ENCODE data around the gene TTC34. TPM values are rescaled to one million over a fixed set of nuclear protein-coding genes. Genes with fewer than 3 reads are reported as not detected.
"Not testable (repeated sequence)": the region's sequence is repeated elsewhere in the genome, so short reads cannot be mapped to it uniquely, and the experiment has no call there.

TTC34 gene
- total RNA-seq, 1 donor: 0.10 TPM

GRCh38 chr1:2657909-2658308, 143.6 kb downstream of the TTC34 start:
- H3K27me3 ChIP-seq (ENCODE audit: insufficient read depth, low read length); H3K9me3 ChIP-seq (ENCODE audit: low read depth, low read length); H3K4me1 ChIP-seq (ENCODE audit: insufficient read depth, low read length); H3K4me3 ChIP-seq (ENCODE audit: low read length): not testable (repeated sequence)

GRCh38 chr1:2657124-2657523, 144.4 kb downstream of the TTC34 start:
- not testable (repeated sequence) for H3K9me3 ChIP-seq (ENCODE audit: low read depth, low read length); H3K4me3 ChIP-seq (ENCODE audit: low read length); H3K4me1 ChIP-seq (ENCODE audit: insufficient read depth, low read length); H3K27me3 ChIP-seq (ENCODE audit: insufficient read depth, low read length)

- not testable (repeated sequence) for H3K27me3 ChIP-seq (ENCODE audit: insufficient read depth, low read length); H3K4me1 ChIP-seq (ENCODE audit: insufficient read depth, low read length); H3K9me3 ChIP-seq (ENCODE audit: low read depth, low read length); H3K4me3 ChIP-seq (ENCODE audit: low read length)
Observed at GRCh38 chr1:2655598-2656434, 145.7 kb downstream of the TTC34 start.

GRCh38 chr1:2654443-2654948, 147.0 kb downstream of the TTC34 start:
- H3K9me3 ChIP-seq (ENCODE audit: low read depth, low read length); H3K27me3 ChIP-seq (ENCODE audit: insufficient read depth, low read length); H3K4me1 ChIP-seq (ENCODE audit: insufficient read depth, low read length); H3K4me3 ChIP-seq (ENCODE audit: low read length): not testable (repeated sequence)

- H3K4me3 ChIP-seq (ENCODE audit: low read length); H3K27me3 ChIP-seq (ENCODE audit: insufficient read depth, low read length); H3K9me3 ChIP-seq (ENCODE audit: low read depth, low read length); H3K4me1 ChIP-seq (ENCODE audit: insufficient read depth, low read length): not testable (repeated sequence)
Observed at GRCh38 chr1:2653741-2654442, 147.6 kb downstream of the TTC34 start.

DNA sequence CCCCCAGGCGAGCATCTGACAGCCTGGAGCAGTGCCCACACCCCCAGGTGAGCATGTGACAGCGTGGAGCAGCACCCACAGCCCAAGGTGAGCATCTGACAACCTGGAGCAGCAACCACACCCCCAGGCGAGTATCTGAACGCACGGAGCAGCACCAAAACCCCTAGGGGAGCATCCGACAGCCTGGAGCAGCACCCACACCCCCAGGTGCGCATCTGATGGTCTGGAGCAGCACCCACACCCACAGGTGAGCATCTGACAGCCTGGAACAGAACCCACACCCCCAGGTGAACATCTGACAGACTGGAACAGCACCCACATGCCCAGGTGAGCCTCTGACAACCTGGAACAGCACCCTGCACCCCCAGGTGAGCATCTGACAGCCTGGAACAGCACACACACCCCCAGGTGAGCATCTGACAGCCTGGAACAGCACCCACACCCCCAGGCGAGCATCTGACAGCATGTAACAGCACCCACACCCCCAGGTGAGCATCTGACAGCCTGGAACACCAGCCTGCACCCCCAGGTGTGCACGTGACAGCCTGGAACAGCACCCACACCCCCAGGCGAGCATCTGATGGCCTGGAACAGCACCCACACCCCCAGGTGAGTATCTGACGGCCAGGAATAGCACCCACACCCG, 148.4 kb downstream of the TTC34 start:
- H3K9me3 ChIP-seq (ENCODE audit: low read depth, low read length); H3K4me3 ChIP-seq (ENCODE audit: low read length); H3K27me3 ChIP-seq (ENCODE audit: insufficient read depth, low read length); H3K4me1 ChIP-seq (ENCODE audit: insufficient read depth, low read length): not testable (repeated sequence)

- not testable (repeated sequence) for H3K4me3 ChIP-seq (ENCODE audit: low read length); H3K27me3 ChIP-seq (ENCODE audit: insufficient read depth, low read length); H3K9me3 ChIP-seq (ENCODE audit: low read depth, low read length); H3K4me1 ChIP-seq (ENCODE audit: insufficient read depth, low read length)
Observed at GRCh38 chr1:2652152-2652925, 149.2 kb downstream of the TTC34 start.

DNA sequence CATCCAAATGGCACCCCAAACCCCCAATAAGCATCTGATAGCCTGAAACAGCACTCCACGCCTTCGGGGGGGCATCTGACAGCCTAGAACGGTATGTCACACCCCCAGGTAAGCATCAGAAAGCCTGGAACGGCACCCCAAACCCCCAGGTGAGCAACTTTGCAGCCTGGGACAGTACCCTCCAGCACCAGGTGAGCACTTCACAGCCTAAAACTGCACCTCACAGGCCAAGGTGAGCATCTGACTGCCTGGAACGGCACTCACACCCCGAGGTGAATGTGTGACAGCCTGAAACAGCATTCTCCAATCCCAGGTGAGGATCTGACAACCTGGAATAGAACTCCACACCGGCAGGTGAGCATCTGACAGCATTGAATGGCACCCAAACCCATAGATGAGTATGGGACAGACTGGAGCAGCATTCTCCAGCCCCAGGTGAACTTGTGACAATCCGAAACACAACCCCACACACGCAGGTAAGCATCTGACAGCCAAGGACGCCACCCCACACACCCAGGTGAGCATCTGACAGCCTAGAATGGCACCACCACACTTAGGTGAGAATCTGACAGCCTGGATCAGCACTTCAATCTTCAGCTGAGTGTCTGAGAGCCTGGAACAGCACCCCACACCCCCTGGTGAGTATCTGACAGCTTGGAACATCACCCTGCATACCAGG, 150.4 kb downstream of the TTC34 start:
- no peaks in the 10 kb centered on the region for H3K27me3 ChIP-seq (ENCODE audit: insufficient read depth, low read length)
- no peak overlapping the region for H3K4me3 ChIP-seq (ENCODE audit: low read length)
- H3K4me1 ChIP-seq (ENCODE audit: insufficient read depth, low read length): no peaks in the 10 kb centered on the region
- peaks cover 8% of the 10 kb centered on the region for H3K9me3 ChIP-seq (ENCODE audit: low read depth, low read length)

DNA sequence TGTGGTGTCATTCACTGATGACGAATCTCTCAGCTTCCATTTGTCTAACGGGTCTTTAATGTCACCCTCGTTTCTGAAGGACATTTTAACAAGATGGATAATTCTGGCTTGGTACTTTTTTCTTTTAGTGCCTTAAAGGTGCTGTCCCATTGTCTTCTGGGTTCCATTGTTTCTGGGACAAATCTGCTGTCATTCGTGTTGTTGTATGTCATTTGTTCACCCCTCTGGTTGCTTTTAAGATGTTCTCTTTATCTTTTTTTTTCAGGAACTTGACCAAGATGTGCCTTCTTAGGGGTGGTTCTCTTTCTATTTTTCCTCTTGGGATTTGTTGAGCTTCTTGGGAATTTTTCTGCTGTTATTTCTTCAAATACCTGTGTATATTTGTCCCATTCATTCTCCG, 154.7 kb downstream of the TTC34 start:
- peaks cover 8% of the 10 kb centered on the region for H3K9me3 ChIP-seq (ENCODE audit: low read depth, low read length)
- H3K27me3 ChIP-seq (ENCODE audit: insufficient read depth, low read length): no peaks in the 10 kb centered on the region
- no peak overlapping the region for H3K4me3 ChIP-seq (ENCODE audit: low read length)
- peaks cover 12% of the 10 kb centered on the region for H3K4me1 ChIP-seq (ENCODE audit: insufficient read depth, low read length)

GRCh38 chr1:2645776-2646175, 155.7 kb downstream of the TTC34 start:
- peaks cover 8% of the 10 kb centered on the region for H3K9me3 ChIP-seq (ENCODE audit: low read depth, low read length)
- no peak overlapping the region for H3K4me3 ChIP-seq (ENCODE audit: low read length)
- no peaks in the 10 kb centered on the region for H3K27me3 ChIP-seq (ENCODE audit: insufficient read depth, low read length)
- peaks cover 18% of the 10 kb centered on the region for H3K4me1 ChIP-seq (ENCODE audit: insufficient read depth, low read length)

DNA sequence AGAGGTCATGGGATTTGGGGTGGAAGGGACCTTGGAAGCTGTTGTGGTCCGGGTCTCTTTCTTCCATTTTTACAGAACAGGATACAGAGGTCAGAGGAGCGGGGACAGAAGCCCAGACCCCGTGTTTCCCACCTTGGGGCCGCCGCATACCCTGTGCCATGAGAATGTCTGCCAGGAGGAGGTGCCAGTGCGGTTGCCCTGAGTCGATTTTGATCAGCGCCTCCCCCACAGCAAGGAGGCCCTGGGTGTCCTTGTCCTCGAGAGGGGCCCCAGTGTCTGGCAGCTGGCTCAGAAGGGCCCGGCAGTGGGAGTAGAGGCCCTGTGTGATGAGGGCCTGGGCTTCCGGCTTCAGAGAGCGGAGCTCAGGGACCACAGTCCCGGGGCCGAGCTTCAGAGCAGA, 156.3 kb downstream of the TTC34 start:
- Histone ChIP-seq H3K4me3 (ENCODE audit: low read length) (no peak overlapping the region), H3K9me3 (ENCODE audit: low read depth, low read length) (peaks cover 8% of the 10 kb centered on the region), H3K27me3 (ENCODE audit: insufficient read depth, low read length) (no peaks in the 10 kb centered on the region), H3K4me1 (ENCODE audit: insufficient read depth, low read length) (peaks cover 18% of the 10 kb centered on the region)

DNA sequence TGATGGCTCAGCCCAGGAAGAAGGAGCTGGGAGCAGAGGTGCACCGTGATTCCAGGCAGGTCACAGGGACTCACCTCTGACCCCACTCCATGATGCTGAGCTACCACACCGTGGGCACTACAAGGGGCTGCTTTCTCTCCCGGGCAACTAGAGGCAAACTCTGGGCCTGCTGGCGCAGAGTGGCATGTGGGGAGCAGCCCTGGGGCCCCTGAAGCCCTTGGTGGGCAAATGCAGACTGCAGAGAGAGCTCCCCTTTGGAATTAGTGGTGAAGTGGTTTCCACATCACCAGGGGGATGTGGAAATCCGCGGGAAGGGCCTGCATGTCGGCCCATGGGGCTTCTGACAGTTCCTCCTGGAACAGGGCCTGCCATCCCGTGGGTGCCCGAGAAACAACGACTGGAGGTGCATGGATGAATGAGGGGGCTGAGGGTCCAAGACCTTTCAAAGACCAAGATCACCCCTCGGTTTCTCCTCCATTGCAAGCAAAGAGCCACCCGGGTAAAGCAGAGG, 156.8 kb downstream of the TTC34 start:
- peaks cover 8% of the 10 kb centered on the region for H3K9me3 ChIP-seq (ENCODE audit: low read depth, low read length)
- H3K4me1 ChIP-seq (ENCODE audit: insufficient read depth, low read length): peaks cover 18% of the 10 kb centered on the region
- no peak overlapping the region for H3K4me3 ChIP-seq (ENCODE audit: low read length)
- no peaks in the 10 kb centered on the region for H3K27me3 ChIP-seq (ENCODE audit: insufficient read depth, low read length)

GRCh38 chr1:2644171-2644570, 157.3 kb downstream of the TTC34 start:
- Histone ChIP-seq H3K4me3 (ENCODE audit: low read length) (no peak overlapping the region), H3K27me3 (ENCODE audit: insufficient read depth, low read length) (no peaks in the 10 kb centered on the region), H3K9me3 (ENCODE audit: low read depth, low read length) (peaks cover 8% of the 10 kb centered on the region), H3K4me1 (ENCODE audit: insufficient read depth, low read length) (peaks cover 18% of the 10 kb centered on the region)

DNA sequence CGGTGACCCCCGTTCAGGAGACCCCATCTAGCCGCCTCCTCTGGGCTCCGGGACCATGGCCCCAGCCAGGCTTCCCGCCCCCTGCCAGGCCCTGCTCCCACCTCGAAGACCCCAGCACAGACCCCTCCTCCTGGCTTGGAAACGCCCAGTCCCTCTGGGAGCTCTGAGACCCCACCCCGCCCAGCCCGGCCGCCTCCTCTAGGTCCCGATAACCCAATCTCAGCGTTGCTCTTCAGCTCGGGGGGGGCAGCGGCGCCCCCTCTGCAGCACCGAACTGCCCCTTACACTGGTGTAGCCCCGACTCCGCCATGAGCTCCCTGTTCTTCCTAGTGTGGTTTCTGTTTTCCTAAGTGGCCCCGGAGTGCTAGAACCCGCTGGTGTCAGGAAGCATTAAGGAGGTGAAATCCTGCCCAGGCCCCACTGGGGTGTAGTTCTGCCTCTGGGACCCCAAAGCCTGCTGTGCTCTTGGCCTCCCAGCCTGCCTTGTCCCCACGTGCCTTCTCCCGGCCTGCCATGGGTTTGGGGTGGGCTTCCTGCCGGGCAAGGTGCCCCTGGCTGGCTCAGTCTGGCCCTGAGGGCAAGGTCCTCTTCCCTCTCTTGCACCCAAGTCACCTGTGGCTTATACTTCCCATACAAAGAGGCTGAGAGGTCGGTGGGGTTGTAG, 157.9 kb downstream of the TTC34 start:
- no peaks in the 10 kb centered on the region for H3K27me3 ChIP-seq (ENCODE audit: insufficient read depth, low read length)
- H3K4me1 ChIP-seq (ENCODE audit: insufficient read depth, low read length): peaks cover 18% of the 10 kb centered on the region
- peak overlapping the region; percentile 69 for H3K4me3 ChIP-seq (ENCODE audit: low read length)
- peaks cover 8% of the 10 kb centered on the region for H3K9me3 ChIP-seq (ENCODE audit: low read depth, low read length)

Measured in mononuclear cell (primary cell).